HUES64 (cell line): ENCODE measurements around the gene CLEC1B. TPM values are rescaled to one million over a fixed set of nuclear protein-coding genes. Genes with fewer than 3 reads are reported as not detected.
A peak's percentile ranks its signal among the peaks of the same experiment; 100 is the strongest.
"Not testable (repeated sequence)": the region's sequence is repeated elsewhere in the genome, so short reads cannot be mapped to it uniquely, and the experiment has no call there.

Source experiments
- H3K27ac ChIP-seq: 2 replicates; pipeline ENCODE4 v1.7.0; 2013; ENCODE audit warnings: low read depth, low read length, inconsistent platforms
- H3K27me3 ChIP-seq: 2 replicates; pipeline ENCODE4 v1.6.1; 2013; ENCODE audit warnings: mild to moderate bottlenecking, low read length; ENCODE audit not compliant: insufficient read depth
- H3K36me3 ChIP-seq: 2 replicates; pipeline ENCODE4 v1.6.1; 2013; ENCODE audit warnings: mild to moderate bottlenecking, low read length; ENCODE audit not compliant: insufficient read depth
- H3K4me1 ChIP-seq: 2 replicates; pipeline ENCODE4 v1.6.1; 2013; ENCODE audit warnings: mild to moderate bottlenecking, low read length, moderate library complexity; ENCODE audit not compliant: insufficient read depth
- H3K4me3 ChIP-seq: 2 replicates; pipeline ENCODE4 v1.5.1; 2013; ENCODE audit warnings: mild to moderate bottlenecking, low read length, moderate library complexity
- H3K9ac ChIP-seq: 2 replicates; pipeline ENCODE4 v1.6.1; 2013; ENCODE audit warnings: mild to moderate bottlenecking, low read depth, low read length
- H3K9me3 ChIP-seq: 2 replicates; pipeline ENCODE4 v1.6.1; 2013; ENCODE audit warnings: low read depth, low read length; ENCODE audit not compliant: insufficient read depth
- WGBS: fragments of 150-250, 120-280 bp; methylation state at CpG from one replicate; pipeline ENCODE4 v1.1.7; 2013; ENCODE audit warnings: missing lambda C conversion rate; 5-methylcytosine and 5-hydroxymethylcytosine counted together
- polyA plus RNA-seq, 2 experiments: library from polyadenylated mRNA; stranded (reverse); fragments of 50-300 nt; gene quantifications; one replicate each; pipeline ENCODE4 v1.2.3, GENCODE V29; 2013

CLEC1B gene
- polyA plus RNA-seq (2013, experiment 1 of 2): not detected
- not detected for polyA plus RNA-seq (2013, experiment 2 of 2)

GRCh38 chr12:9999016-9999415 lies at the start of gene CLEC1B:
TSS of gene CLEC1B (minus strand) at chr12:9999121. CDS start at chr12:9999100, 21 bp downstream.
- H3K4me1 ChIP-seq: no peaks in the 10 kb centered on the region
- no peak within 1 kb of the TSS for H3K9ac ChIP-seq
- no peak within 1 kb of the TSS for H3K4me3 ChIP-seq
- H3K9me3 ChIP-seq: no peaks in the 10 kb centered on the region
- H3K27me3 ChIP-seq: no peaks in the 10 kb centered on the region
- whole genome bisulfite sequencing: 92% methylated on average over 3 of the region's 3 CpGs
- no peak within 1 kb of the TSS for H3K27ac ChIP-seq
- no peaks in the 10 kb centered on the region for H3K36me3 ChIP-seq

- Histone ChIP-seq H3K36me3 (no peaks in the 10 kb centered on the region), H3K9me3 (no peaks in the 10 kb centered on the region), H3K27ac (no peak overlapping the region), H3K9ac (no peak overlapping the region), H3K4me3 (no peak overlapping the region), H3K4me1 (no peaks in the 10 kb centered on the region), H3K27me3 (no peaks in the 10 kb centered on the region)
- WGBS: 93% methylated on average over 3 of the region's 3 CpGs
Observed at GRCh38 chr12:10048526-10048925, 49.6 kb upstream of the CLEC1B start.

DNA sequence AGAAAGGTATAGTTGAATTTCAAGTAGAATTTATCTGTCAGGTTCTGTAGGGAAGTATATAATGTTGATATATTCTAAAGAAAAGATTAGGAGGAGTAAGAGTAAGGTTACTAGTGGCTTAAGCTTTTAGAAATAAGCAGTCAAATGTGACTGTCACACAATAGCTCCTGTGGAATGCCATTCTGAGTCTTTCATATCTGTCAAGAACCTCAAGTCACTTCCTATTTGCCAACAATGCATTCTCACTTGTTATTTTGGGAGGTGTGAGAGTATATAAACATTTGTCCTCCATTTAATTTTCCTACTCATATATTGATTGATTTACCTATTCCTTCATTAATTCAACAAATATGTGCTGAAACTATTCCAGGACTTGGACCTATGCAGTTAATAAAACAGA lies 43.2 kb upstream of the CLEC1B start:
- Histone ChIP-seq H3K4me1 (no peaks in the 10 kb centered on the region), H3K4me3 (no peak overlapping the region), H3K9me3 (no peaks in the 10 kb centered on the region), H3K9ac (no peak overlapping the region), H3K36me3 (no peaks in the 10 kb centered on the region), H3K27me3 (no peaks in the 10 kb centered on the region), H3K27ac (no peak overlapping the region)

DNA sequence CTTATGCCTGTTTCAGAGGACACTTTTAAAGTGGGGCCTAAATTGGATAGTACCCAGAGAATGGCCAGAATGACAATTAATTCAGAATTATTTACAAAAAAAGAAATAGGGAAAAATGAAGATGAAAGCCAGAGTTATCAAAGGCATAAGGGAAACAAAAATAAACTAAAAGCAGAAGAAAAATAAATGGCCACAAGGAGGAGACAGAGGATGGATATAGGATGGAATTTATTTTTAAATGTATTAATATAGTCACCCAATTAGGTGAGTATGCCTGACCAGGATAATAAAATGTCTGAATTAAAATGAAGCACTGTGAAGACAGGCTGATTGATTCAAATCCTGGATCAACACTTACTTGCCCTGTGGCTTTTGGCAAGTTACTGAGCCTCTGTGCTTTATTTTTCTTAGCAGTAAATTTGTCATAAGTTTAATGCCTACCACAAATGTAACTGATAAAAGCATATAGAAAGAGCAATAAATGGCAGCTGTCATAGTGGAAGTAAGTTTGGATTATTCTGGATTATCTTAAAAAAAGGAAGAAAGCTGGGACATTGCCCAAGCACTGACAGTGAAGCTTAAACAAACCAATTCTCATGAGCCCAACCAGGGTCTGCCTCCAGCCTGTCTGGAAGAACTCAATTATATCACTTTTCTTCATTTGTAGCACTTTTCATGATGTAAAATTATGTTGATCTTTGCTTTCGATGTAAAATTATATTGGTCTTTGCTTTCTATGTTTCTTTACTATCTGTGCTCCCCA lies 35.0 kb upstream of the CLEC1B start:
- 0 out of 2 replicates have a peak, but pooled peaks cover 3% of the 10 kb centered on the region for H3K9me3 ChIP-seq
- H3K27me3 ChIP-seq: no peaks in the 10 kb centered on the region
- no peaks in the 10 kb centered on the region for H3K4me1 ChIP-seq
- H3K9ac ChIP-seq: no peak overlapping the region
- H3K36me3 ChIP-seq: no peaks in the 10 kb centered on the region
- no peak overlapping the region for H3K27ac ChIP-seq
- no peak overlapping the region for H3K4me3 ChIP-seq
- WGBS: no CpG with 5 or more reads among the region's 1 CpG

DNA sequence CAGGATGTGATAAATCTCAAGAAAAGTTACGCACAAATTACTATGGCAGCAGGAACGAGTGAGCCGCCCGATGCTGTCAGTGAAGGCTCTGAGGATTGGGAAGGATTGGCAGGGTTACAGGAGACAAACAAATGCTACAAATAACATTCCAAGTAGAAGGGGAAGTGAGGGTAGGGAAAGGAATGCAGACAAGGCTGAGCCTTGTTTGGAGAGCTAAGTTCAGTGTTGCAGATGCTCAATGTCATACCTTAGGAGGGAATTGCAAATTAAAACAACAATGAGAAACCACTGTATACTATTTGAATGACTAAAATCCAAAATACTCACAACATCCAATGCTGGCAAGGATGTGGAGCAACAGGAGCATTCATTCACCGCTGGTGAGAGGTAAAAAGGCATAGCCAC lies 32.9 kb upstream of the CLEC1B start:
- WGBS: 88% methylated on average over 4 of the region's 5 CpGs
- Histone ChIP-seq H3K27me3 (no peaks in the 10 kb centered on the region), H3K9ac (peak overlapping the region; percentile 30; the same call in 1 of the 2 replicates), H3K4me3 (no peak overlapping the region), H3K36me3 (no peaks in the 10 kb centered on the region), H3K9me3 (0 out of 2 replicates have a peak, but pooled peaks cover 3% of the 10 kb centered on the region), H3K27ac (peak overlapping the region; percentile 43), H3K4me1 (no peaks in the 10 kb centered on the region)

DNA sequence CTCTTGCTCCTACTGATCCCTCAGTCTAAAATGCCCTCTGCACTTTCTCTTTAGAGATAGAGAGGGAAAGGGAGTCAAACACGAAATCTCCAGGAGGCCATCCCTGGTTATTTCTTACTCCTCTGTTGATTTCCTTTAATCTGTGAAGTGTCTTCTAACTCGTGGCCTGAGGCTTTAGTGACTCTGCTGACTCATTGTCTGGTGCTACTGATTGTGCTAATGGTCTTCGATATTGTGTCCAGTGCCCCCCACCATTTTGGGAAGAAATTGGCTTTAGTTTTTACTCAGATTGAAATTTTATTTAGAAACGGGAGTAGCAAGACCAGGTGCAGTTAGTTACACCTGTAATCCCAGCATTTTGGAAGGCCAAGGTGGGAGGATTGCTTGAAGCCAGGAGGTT lies 32.4 kb upstream of the CLEC1B start:
- Histone ChIP-seq H3K27me3 (no peaks in the 10 kb centered on the region), H3K27ac (peak overlapping the region; percentile 43), H3K9ac (peak overlapping the region; percentile 30; the same call in 1 of the 2 replicates), H3K4me1 (no peaks in the 10 kb centered on the region), H3K4me3 (no peak overlapping the region), H3K9me3 (0 out of 2 replicates have a peak, but pooled peaks cover 3% of the 10 kb centered on the region), H3K36me3 (no peaks in the 10 kb centered on the region)
- 90% methylated on average over 3 of the region's 4 CpGs for WGBS

DNA sequence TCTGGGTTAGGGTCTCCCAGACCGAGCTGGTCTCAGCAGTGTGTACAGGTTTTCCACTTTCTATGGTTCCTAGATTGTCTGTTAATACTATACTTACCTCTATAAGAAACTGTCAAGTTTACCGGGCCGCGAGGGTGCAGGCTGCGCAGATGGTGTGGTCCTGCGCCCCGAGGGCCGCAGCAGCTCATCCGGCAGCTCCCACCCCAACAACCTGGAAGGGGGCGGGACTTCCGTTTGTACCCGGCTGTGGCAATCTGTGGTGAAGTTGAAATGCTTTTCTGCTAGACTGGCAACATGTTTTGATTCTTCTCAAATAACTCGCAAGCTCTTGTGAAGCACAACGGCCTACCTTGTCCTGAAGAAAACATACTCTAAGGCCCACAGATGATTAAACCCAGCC lies 31.5 kb upstream of the CLEC1B start, which contains the start of gene CLEC9A:
CLEC9A (plus strand) TSS at position 237 of the 400 bp plus-strand sequence. CDS start 22,006 bp downstream, outside the sequence.
- H3K9ac ChIP-seq: peak within 1 kb of the TSS; percentile 30; the same call in 1 of the 2 replicates
- H3K36me3 ChIP-seq: no peaks in the 10 kb centered on the region
- 99% methylated on average over 14 of the region's 14 CpGs for WGBS
- H3K4me3 ChIP-seq: no peak within 1 kb of the TSS
- H3K9me3 ChIP-seq: 0 out of 2 replicates have a peak, but pooled peaks cover 3% of the 10 kb centered on the region
- H3K27ac ChIP-seq: peak within 1 kb of the TSS; percentile 43
- H3K4me1 ChIP-seq: no peaks in the 10 kb centered on the region
- H3K27me3 ChIP-seq: no peaks in the 10 kb centered on the region

- no peak overlapping the region for H3K4me3 ChIP-seq
- no peaks in the 10 kb centered on the region for H3K36me3 ChIP-seq
- no peak overlapping the region for H3K27ac ChIP-seq
Observed at GRCh38 chr12:10027721-10028120, 28.8 kb upstream of the CLEC1B start.

DNA sequence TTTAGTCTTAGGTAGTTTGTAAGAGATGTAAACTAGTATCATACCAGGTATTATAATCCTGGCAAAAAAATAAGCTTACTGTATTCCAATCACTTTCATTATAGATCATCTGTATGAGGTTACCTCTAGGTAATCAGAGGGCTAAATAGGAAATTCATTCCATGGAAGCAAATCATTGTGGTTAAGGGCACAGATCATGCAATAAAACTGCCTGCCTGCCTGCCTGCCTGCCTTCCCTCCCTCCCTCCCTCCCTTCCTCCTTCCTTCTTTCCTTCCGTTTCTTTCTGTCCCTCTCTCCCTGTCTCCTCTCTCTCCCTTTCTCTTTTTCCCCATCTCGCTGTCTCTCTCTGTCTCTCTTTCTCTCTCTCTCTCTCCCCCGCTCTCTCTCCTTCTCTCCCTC lies 28.4 kb upstream of the CLEC1B start:
- WGBS: 91% methylated on average over 3 of the region's 3 CpGs
- H3K27ac ChIP-seq: no peak overlapping the region
- no peak overlapping the region for H3K4me3 ChIP-seq
- H3K4me1 ChIP-seq: no peaks in the 10 kb centered on the region
- no peaks in the 10 kb centered on the region for H3K27me3 ChIP-seq
- H3K9ac ChIP-seq: no peak overlapping the region
- H3K9me3 ChIP-seq: 0 out of 2 replicates have a peak, but pooled peaks cover 3% of the 10 kb centered on the region
- H3K36me3 ChIP-seq: no peaks in the 10 kb centered on the region

More at GRCh38 chr12:10027721-10028120, 28.8 kb upstream of the CLEC1B start:
- Histone ChIP-seq H3K9me3 (0 out of 2 replicates have a peak, but pooled peaks cover 3% of the 10 kb centered on the region), H3K27me3 (no peaks in the 10 kb centered on the region), H3K4me1 (no peaks in the 10 kb centered on the region), H3K9ac (no peak overlapping the region)
- WGBS: 89% methylated on average over 4 of the region's 4 CpGs

- WGBS: 100% methylated on average over 3 of the region's 4 CpGs
- not testable (repeated sequence) for H3K27me3 ChIP-seq, H3K27ac ChIP-seq
Observed at GRCh38 chr12:10026666-10027065, 27.7 kb upstream of the CLEC1B start.

DNA sequence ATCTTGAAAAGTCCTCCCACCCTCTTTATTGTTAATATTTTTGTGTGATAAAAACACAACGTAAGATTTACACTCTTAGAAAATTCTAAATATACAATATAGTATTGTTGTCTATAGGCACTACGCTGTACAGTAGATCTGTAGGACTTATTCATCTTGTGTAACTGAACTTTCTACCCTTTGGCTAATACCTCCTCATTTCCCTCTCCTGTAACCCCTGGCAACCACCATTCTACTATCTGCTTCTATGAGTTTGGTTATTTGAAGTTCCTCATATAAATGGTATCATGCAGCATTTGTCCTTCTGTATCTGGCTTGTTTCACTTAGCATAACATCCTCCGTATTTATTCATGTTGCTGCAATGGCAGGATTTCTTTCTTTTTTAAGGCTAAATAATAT lies 26.3 kb upstream of the CLEC1B start:
- Histone ChIP-seq H3K27me3 (no peaks in the 10 kb centered on the region), H3K9me3 (no peaks in the 10 kb centered on the region), H3K9ac (no peak overlapping the region), H3K27ac (no peak overlapping the region), H3K36me3 (no peaks in the 10 kb centered on the region), H3K4me3 (no peak overlapping the region), H3K4me1 (no peaks in the 10 kb centered on the region)
- 100% methylated on average over 2 of the region's 3 CpGs for WGBS

More at GRCh38 chr12:10026666-10027065, 27.7 kb upstream of the CLEC1B start:
- H3K9me3 ChIP-seq, H3K9ac ChIP-seq, H3K36me3 ChIP-seq, H3K4me1 ChIP-seq, H3K4me3 ChIP-seq: not testable (repeated sequence)
